ENCODE measurements around the gene ASIC4. TPM values are rescaled to one million over a fixed set of nuclear protein-coding genes. Genes with fewer than 3 reads are reported as not detected.

The ASIC4 gene
- total and polyA plus RNA-seq, 2 of the 13 experiments (the other 11 are each of a cell fraction or from before 2014, with no cell fraction given) = 0.03 TPM; not detected in 1

DNA sequence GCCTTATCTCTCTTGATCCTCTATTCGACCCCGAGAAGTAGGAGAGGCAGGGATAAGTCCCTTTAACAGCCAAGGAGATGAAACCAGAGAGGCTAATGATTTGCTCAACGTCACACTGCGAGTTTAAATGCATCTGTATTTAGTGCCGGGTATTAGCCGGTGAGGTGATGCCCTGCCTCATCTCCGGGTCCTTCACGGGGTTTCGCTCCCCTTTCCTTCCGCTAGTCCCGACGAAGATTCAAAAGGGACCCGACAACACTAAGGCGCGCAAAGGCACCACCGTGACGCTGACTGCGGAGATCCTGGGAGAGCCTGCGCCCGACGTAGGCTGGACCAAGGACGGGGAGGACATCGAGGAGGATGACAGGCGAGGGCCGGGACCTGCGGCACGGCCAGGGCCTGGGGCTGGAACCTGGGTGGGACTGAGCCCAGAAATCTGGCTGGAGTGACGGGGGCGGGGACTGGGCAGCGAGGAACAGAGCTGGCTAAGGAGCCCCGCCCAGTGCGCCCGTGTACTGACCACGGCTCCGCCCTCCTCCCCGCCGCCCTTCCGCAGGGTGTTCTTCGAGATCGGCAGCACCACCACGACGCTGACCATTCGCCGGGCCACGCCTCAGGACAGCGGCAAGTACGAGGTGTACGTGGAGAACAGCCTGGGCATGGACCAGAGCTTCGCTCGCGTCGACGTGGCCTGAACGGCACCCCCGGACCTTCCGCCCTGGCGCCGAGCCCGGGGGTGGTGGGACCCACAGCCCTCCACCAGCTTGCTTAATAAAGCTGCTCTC, 16.6 kb upstream of the ASIC4 start (continued):
- TF ChIP-seq, protein P1, sequence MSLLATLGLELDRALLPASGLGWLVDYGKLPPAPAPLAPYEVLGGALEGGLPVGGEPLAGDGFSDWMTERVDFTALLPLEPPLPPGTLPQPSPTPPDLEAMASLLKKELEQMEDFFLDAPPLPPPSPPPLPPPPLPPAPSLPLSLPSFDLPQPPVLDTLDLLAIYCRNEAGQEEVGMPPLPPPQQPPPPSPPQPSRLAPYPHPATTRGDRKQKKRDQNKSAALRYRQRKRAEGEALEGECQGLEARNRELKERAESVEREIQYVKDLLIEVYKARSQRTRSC (CRISPR knock-in tag; IDR thresholded peaks at IDR 0.05; ENCODE audit: low read depth) = no peak
- no peak for TF ChIP-seq MTF1 (CRISPR knock-in tag; IDR thresholded peaks at IDR 0.05)
- TF ChIP-seq, protein P2, sequence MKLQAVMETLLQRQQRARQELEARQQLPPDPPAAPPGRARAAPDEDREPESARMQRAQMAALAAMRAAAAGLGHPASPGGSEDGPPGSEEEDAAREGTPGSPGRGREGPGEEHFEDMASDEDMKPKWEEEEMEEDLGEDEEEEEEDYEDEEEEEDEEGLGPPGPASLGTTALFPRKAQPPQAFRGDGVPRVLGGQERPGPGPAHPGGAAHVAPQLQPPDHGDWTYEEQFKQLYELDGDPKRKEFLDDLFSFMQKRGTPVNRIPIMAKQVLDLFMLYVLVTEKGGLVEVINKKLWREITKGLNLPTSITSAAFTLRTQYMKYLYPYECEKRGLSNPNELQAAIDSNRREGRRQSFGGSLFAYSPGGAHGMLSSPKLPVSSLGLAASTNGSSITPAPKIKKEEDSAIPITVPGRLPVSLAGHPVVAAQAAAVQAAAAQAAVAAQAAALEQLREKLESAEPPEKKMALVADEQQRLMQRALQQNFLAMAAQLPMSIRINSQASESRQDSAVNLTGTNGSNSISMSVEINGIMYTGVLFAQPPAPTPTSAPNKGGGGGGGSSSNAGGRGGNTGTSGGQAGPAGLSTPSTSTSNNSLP (IDR thresholded peaks at IDR 0.05; ENCODE audit: low read depth, low read length) = no peak
- TF ChIP-seq ERF (CRISPR knock-in tag; IDR thresholded peaks at IDR 0.05) = no peak
- no peak for TF ChIP-seq ARNT2 (CRISPR knock-in tag; IDR thresholded peaks at IDR 0.05; ENCODE audit: low read depth)
- TF ChIP-seq, protein P3, sequence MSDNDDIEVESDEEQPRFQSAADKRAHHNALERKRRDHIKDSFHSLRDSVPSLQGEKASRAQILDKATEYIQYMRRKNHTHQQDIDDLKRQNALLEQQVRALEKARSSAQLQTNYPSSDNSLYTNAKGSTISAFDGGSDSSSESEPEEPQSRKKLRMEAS (IDR thresholded peaks at IDR 0.05) = peak; percentile 83
- TF ChIP-seq FOXK2 (IDR thresholded peaks at IDR 0.05) = no peak
- no peak for TF ChIP-seq SYNCRIP (IDR thresholded peaks at IDR 0.05; ENCODE audit: insufficient read depth, low read depth, low read length)
- no peak for TF ChIP-seq CEBPB (IDR thresholded peaks at IDR 0.05; ENCODE audit: borderline replicate concordance, low read depth, low read length)
- TF ChIP-seq BRCA1 (CRISPR knock-in tag; IDR thresholded peaks at IDR 0.05) = no peak; the same call in 1 of the 2 replicates
- 0 out of 2 replicates have a peak, but pooled peaks have one; percentile 29 for TF ChIP-seq ZNF329 (CRISPR knock-in tag; IDR thresholded peaks at IDR 0.05; ENCODE audit: low read depth)
- no peak for TF ChIP-seq NPAS2 (CRISPR knock-in tag; IDR thresholded peaks at IDR 0.05; ENCODE audit: borderline replicate concordance)
- peak; percentile 31; the same call in 1 of the 2 replicates for TF ChIP-seq CENPT (CRISPR knock-in tag; IDR thresholded peaks at IDR 0.05; ENCODE audit: low read depth)
- TF ChIP-seq, protein P4, sequence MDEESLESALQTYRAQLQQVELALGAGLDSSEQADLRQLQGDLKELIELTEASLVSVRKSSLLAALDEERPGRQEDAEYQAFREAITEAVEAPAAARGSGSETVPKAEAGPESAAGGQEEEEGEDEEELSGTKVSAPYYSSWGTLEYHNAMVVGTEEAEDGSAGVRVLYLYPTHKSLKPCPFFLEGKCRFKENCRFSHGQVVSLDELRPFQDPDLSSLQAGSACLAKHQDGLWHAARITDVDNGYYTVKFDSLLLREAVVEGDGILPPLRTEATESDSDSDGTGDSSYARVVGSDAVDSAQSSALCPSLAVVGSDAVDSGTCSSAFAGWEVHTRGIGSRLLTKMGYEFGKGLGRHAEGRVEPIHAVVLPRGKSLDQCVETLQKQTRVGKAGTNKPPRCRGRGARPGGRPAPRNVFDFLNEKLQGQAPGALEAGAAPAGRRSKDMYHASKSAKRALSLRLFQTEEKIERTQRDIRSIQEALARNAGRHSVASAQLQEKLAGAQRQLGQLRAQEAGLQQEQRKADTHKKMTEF (CRISPR knock-in tag; IDR thresholded peaks at IDR 0.05) = no peak; the same call in 1 of the 2 replicates
- no peak for TF ChIP-seq NFKBIZ (CRISPR knock-in tag; IDR thresholded peaks at IDR 0.05)
- no peak for TF ChIP-seq DR1 (CRISPR knock-in tag; IDR thresholded peaks at IDR 0.05)
- TF ChIP-seq ZNF326 (CRISPR knock-in tag; IDR thresholded peaks at IDR 0.05; ENCODE audit: borderline replicate concordance) = no peak
- 0 out of 2 replicates have a peak, but pooled peaks have one; percentile 43 for TF ChIP-seq GFI1 (CRISPR knock-in tag; IDR thresholded peaks at IDR 0.05; ENCODE audit: borderline replicate concordance)
- TF ChIP-seq, protein P5, sequence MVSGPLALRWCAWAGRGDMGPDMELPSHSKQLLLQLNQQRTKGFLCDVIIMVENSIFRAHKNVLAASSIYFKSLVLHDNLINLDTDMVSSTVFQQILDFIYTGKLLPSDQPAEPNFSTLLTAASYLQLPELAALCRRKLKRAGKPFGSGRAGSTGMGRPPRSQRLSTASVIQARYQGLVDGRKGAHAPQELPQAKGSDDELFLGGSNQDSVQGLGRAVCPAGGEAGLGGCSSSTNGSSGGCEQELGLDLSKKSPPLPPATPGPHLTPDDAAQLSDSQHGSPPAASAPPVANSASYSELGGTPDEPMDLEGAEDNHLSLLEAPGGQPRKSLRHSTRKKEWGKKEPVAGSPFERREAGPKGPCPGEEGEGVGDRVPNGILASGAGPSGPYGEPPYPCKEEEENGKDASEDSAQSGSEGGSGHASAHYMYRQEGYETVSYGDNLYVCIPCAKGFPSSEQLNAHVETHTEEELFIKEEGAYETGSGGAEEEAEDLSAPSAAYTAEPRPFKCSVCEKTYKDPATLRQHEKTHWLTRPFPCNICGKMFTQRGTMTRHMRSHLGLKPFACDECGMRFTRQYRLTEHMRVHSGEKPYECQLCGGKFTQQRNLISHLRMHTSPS (CRISPR knock-in tag; IDR thresholded peaks at IDR 0.05; ENCODE audit: low read depth) = no peak; the same call in 1 of the 2 replicates
- TF ChIP-seq FOXC1 (CRISPR knock-in tag; IDR thresholded peaks at IDR 0.05; ENCODE audit: borderline replicate concordance) = no peak; the same call in 1 of the 2 replicates
- no peak for TF ChIP-seq DNMT3B (CRISPR knock-in tag; conservative IDR thresholded peaks at IDR 0.05)
- no peak for TF ChIP-seq FOXP1 (IDR thresholded peaks at IDR 0.05)
- no peak for TF ChIP-seq FOXP1 (CRISPR knock-in tag; IDR thresholded peaks at IDR 0.05)
- peak; percentile 77; the same call in 1 of the 2 replicates for TF ChIP-seq ZSCAN21 (CRISPR knock-in tag; IDR thresholded peaks at IDR 0.05; ENCODE audit: borderline replicate concordance)
- TF ChIP-seq ARNT (IDR thresholded peaks at IDR 0.05) = no peak
- no peak for TF ChIP-seq ZNF720 (CRISPR knock-in tag; IDR thresholded peaks at IDR 0.05)

Measured in HepG2 (cell line).